ENCODE data around the gene GLYR1.
A peak's percentile ranks its signal among the peaks of the same experiment; 100 is the strongest.

GLYR1 gene

GRCh38 chr16:4826526-4826925 is 20.6 kb downstream of the GLYR1 start:
- DNase-seq, result no peak
- in situ Hi-C loops (cut with HindIII; ENCODE audit: low pct_ligation_motif_present, low pct_unique_long_range_greater_than_20kb, low sequenced_read_pairs), result no loop called here

GRCh38 chr16:4825196-4825595 is 21.9 kb downstream of the GLYR1 start:
- no peak for DNase-seq
- in situ Hi-C loops (cut with HindIII; ENCODE audit: low pct_ligation_motif_present, low pct_unique_long_range_greater_than_20kb, low sequenced_read_pairs), result no loop called here

- no peak for DNase-seq
- in situ Hi-C loops (cut with HindIII; ENCODE audit: low pct_ligation_motif_present, low pct_unique_long_range_greater_than_20kb, low sequenced_read_pairs), result no loop called here
Measured at GRCh38 chr16:4820652-4821051, 26.4 kb downstream of the GLYR1 start.

DNA sequence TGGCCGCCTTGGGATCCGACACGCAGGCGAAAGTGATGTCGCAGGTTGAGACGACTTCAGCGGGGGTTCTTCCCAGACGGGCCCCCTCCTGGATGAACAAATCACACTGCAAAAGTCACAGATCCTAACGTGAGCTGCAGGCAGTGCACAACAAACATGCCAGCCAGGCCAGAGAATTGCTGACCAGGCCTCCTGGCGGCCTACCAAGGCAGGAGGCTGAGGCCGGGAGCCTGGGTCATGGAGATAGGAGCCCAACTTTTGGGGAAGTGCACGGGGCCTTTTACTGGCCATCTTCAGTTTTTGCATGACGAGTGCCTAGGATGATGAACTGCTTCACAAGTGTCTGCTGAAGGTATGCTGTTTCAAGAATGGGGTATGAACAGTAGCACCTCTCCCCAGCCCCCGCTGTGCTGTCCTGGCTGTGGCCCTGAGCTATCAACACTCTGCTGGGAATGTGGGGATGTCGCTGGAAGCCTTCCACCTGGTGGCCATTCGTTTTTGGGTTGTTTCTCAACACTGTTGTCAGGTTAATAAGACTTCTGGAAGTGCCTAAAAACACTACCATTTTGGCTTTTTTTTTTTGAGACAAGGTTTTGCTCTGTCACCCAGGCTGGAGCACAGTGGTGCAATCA is 32.4 kb downstream of the GLYR1 start:
- in situ Hi-C loops (cut with HindIII; ENCODE audit: low pct_ligation_motif_present, low pct_unique_long_range_greater_than_20kb, low sequenced_read_pairs), result no loop called here
- no peak for DNase-seq

GRCh38 chr16:4814046-4814445 is 33.0 kb downstream of the GLYR1 start:
- in situ Hi-C loops (cut with HindIII; ENCODE audit: low pct_ligation_motif_present, low pct_unique_long_range_greater_than_20kb, low sequenced_read_pairs), result no loop called here
- DNase-seq, result no peak

DNA sequence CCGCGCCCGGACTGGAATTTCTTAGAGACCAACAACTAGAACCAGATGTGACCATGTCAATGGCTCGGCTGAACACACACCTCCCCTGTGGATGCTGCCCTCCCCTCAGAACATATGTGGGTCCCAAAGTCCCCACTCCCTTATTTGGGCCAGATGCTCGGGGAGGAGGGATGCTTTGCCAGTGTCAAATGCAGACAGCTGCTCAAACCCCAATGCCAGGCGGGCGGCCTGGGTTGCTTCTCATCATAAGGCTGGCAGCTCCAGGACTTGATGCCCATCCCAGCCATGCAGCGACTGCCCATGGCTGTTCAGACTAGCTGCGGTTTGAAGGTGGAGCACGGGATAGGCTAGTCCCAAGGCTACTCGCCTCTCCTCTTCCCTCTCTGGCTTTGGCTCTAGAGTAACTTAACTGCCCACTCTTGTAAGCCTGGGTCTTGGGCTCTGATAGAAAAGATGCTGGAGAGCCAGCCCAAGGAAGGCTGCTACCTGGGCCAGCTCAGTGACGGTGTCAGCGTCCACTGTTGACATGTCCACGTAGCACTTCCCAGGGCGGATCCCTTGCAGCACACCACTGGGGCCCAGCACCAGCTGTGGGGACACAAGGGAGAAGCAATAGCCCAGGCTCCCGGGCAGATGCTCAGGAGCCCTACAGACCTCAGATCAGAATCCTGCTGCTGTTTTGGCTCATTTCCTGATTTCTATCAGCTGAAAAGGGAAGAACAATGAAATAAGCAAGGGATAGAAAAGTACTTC is 33.7 kb downstream of the GLYR1 start:
- in situ Hi-C loops (cut with HindIII; ENCODE audit: low pct_ligation_motif_present, low pct_unique_long_range_greater_than_20kb, low sequenced_read_pairs), result no loop called here
- DNase-seq, result no peak

- no peak for DNase-seq
- in situ Hi-C loops (cut with HindIII; ENCODE audit: low pct_ligation_motif_present, low pct_unique_long_range_greater_than_20kb, low sequenced_read_pairs), result no loop called here
Measured at GRCh38 chr16:4811773-4812172, 35.3 kb downstream of the GLYR1 start.

GRCh38 chr16:4811242-4811641 is 35.8 kb downstream of the GLYR1 start:
- in situ Hi-C loops (cut with HindIII; ENCODE audit: low pct_ligation_motif_present, low pct_unique_long_range_greater_than_20kb, low sequenced_read_pairs), result no loop called here
- no peak for DNase-seq

- in situ Hi-C loops (cut with HindIII; ENCODE audit: low pct_ligation_motif_present, low pct_unique_long_range_greater_than_20kb, low sequenced_read_pairs), result no loop called here
Measured at GRCh38 chr16:4806280-4806679, 40.8 kb downstream of the GLYR1 start.

DNA sequence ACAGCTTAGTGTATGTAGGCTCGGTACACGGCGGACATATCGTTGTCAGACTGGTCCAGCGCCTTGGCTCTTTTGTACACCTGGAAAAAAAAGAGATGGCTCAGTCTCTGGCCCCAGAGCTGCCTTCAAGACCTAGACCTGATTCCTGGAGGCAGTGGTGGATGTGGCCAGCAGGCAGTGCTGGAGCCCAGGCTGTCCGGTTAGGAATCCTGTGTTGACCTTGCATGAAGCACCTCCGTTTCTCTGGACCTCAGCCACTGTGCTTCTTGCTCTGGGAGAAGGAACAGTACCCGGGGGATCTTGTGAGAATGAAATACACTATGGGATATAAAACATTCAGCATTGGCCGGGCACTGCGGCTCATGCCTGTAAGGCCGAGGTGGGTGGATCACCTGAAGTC is 41.9 kb downstream of the GLYR1 start:
- in situ Hi-C loops (cut with HindIII; ENCODE audit: low pct_ligation_motif_present, low pct_unique_long_range_greater_than_20kb, low sequenced_read_pairs), result no loop called here
- DNase-seq, result no peak

More at GRCh38 chr16:4806280-4806679, 40.8 kb downstream of the GLYR1 start:
- DNase-seq, result no peak

GRCh38 chr16:4803898-4804762 is 43.0 kb downstream of the GLYR1 start:
- in situ Hi-C loops (cut with HindIII; ENCODE audit: low pct_ligation_motif_present, low pct_unique_long_range_greater_than_20kb, low sequenced_read_pairs), result no loop called here
- no peak for DNase-seq

- no peak for DNase-seq
Measured at GRCh38 chr16:4803401-4803844, 43.7 kb downstream of the GLYR1 start.

GRCh38 chr16:4802659-4803287 is 44.3 kb downstream of the GLYR1 start:
- DNase-seq, result peak; percentile 95
- in situ Hi-C loops (cut with HindIII; ENCODE audit: low pct_ligation_motif_present, low pct_unique_long_range_greater_than_20kb, low sequenced_read_pairs), result no loop called here

More at GRCh38 chr16:4803401-4803844, 43.7 kb downstream of the GLYR1 start:
- in situ Hi-C loops (cut with HindIII; ENCODE audit: low pct_ligation_motif_present, low pct_unique_long_range_greater_than_20kb, low sequenced_read_pairs), result no loop called here

DNA sequence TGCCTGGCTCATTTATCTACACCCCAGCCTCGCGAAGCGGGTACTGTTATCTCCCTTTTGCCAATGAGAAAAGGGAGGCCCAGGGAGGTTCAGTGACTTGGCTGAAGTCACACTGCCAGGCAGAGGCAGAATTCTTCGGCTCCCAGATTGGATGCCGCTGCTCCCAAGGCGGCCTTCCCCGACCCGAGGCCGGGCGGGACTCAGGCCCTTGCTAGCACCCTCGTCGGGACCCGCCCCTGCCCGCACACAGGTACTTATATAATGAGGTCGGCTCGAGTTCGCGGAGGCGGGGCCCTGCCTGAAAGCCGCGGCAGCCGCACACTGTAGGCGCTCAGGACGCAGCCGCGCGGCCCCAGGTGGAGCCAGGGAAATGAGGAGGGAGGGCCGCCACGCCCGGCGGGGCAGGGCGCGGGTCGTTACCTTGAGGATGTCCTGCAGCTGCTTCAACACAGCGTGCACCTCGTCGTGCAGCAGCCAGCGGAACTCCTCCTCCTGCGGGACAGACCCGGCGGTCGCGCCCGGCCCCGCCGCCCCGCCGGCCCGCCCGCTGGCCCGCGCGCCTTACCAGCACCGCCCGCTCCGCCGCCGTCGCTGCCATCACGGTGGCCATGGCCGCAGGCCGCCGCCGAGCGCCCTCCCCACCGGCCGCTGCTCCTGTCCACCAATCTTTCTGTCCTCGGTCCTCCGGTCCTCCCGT is 45.0 kb downstream of the GLYR1 start, which contains the start of gene ROGDI:
Gene ROGDI (minus strand): TSS at position 672 of the 697 bp plus-strand sequence. CDS start 62 bp downstream, at position 610.
- in situ Hi-C loops (cut with HindIII; ENCODE audit: low pct_ligation_motif_present, low pct_unique_long_range_greater_than_20kb, low sequenced_read_pairs), result no loop called here
- DNase-seq, result peak; percentile 73

DNA sequence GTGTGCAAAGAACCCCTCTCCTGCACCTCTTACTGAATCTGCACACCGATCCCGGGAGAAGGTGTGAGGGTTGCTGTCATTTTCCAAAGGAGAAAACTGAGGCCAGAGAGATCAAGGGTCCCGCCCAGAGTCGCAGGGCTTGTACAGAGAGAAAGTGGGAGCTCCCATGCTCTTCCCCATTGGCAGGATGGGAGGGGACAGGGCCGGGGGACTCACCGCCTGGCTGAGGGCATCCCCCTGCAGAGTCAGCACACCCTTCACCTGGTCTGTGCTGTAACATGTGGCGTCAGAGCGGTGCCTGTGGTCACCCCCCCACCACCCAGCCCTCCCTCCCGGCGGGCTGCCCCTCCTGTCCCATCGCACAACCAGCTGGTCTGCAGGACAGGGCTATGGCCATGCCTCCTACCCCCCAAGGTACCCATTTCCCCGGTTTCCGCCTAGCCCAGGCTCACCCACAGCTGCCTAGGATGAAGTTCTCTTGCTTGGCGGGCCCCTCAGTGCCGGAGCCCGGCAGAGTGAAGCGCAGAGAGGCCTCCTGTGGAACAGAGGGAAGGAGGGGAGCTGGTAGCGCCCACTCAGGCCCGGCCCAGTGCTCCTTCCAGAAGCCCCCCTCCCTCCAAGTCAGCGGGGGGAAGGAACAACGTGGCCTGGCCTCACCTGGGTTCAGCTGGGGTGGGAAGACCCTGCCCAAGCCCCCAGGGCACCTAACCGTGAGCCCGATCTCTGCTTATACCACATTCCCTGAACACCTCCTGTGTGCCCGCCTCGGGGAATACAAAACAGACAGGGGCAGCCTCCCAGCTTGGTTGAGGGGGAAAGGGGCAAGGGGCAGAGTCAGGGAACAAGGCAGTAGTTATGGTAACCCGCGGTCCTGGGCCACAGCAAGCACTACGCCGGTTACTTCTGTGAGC is 45.8 kb downstream of the GLYR1 start:
- DNase-seq, result no peak
- in situ Hi-C loops (cut with HindIII; ENCODE audit: low pct_ligation_motif_present, low pct_unique_long_range_greater_than_20kb, low sequenced_read_pairs), result no loop called here

- in situ Hi-C loops (cut with HindIII; ENCODE audit: low pct_ligation_motif_present, low pct_unique_long_range_greater_than_20kb, low sequenced_read_pairs), result no loop called here
- DNase-seq, result no peak
Measured at GRCh38 chr16:4800290-4801041, 46.6 kb downstream of the GLYR1 start.
